Fibroblast of peridontal ligament (primary cell): ENCODE measurements around the gene ARPC3.
A peak's percentile ranks its signal among the peaks of the same experiment; 100 is the strongest.
"Not testable (repeated sequence)": the region's sequence is repeated elsewhere in the genome, so short reads cannot be mapped to it uniquely, and the experiment has no call there.

Experiments
- DNase-seq: peaks from one replicate; pipeline ENCODE4 v3.0.0-alpha.2; 2010; ENCODE audit errors: extremely low read depth

The ARPC3 gene

GRCh38 chr12:110417113-110417512, 33.0 kb downstream of the ARPC3 start:
- DNase-seq = not testable (repeated sequence)

- DNase-seq = not testable (repeated sequence)
Observed at GRCh38 chr12:110410086-110410485, 40.1 kb downstream of the ARPC3 start.

- not testable (repeated sequence) for DNase-seq
Observed at GRCh38 chr12:110405126-110405662, 44.9 kb downstream of the ARPC3 start.

GRCh38 chr12:110403976-110404682, 46.0 kb downstream of the ARPC3 start:
- peak; percentile 68 for DNase-seq

- DNase-seq = peak; percentile 92
Observed at GRCh38 chr12:110403146-110403975, 46.8 kb downstream of the ARPC3 start, which contains the start of gene ANAPC7. ANAPC7 (minus strand) TSS chr12:110403708; CDS start chr12:110403627, 81 bp downstream.
